Measurements from ENCODE around the gene MORF4L1. TPM values are rescaled to one million over a fixed set of nuclear protein-coding genes. Genes with fewer than 3 reads are reported as not detected.
"Not testable (repeated sequence)": the region's sequence is repeated elsewhere in the genome, so short reads cannot be mapped to it uniquely, and the experiment has no call there.

MORF4L1 gene
- polyA plus RNA-seq, 1 donor from 2014 or later, result 1,505 TPM

DNA sequence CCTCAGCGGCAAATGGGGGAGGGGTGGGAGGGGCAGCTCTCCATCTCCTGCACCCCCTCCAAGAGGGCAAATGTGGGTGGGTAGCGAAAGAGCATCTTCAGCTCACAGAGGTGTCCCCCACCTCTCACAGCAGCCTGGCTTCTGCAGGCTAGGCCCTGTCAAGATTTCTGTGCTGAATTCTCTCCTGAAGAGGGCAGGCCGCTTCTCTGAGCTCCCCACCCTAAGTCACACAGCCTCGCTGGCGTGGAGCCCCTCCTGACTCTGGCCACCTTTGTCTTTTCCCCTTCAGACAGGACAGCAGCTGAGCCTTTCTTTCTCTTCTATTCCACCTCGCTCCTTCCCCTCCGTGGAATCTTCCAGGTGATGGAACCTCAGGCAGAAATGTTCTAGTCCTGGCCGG lies 35.1 kb upstream of the MORF4L1 start:
- H3K27me3 ChIP-seq (ENCODE audit: insufficient read depth, low read depth, low read length), result no peaks in the 10 kb centered on the region
- no peaks in the 10 kb centered on the region for H3K36me3 ChIP-seq (ENCODE audit: insufficient read depth, low read length)
- H3K4me2 ChIP-seq (ENCODE audit: low read length), result no peak overlapping the region

DNA sequence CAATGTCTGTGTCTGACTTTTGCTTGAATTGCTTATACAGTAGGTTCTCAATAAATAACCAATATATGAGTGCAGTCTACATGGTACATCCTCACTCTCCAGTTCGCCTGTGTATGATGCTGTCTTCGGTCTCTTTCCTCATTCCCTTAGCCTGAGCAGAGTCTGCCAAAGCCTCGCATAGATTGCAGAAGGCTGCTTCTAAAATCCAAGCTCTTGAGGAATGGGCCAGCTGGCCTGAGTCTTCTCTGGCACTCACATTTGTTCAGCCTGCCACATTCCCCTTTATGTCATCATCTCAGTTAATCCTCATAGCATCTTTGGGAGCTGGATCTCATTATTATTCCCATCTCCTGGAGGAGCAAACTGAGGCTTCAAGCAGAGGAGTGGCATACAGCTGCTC lies 34.2 kb upstream of the MORF4L1 start:
- no peak overlapping the region for H3K27ac ChIP-seq (ENCODE audit: low read length)
- H4K20me1 ChIP-seq (ENCODE audit: insufficient read depth), result no peaks in the 10 kb centered on the region
- H3F3A ChIP-seq (ENCODE audit: insufficient read depth, low read length, poor library complexity, severe bottlenecking), result no peaks in the 10 kb centered on the region
- TF ChIP-seq SMC3 (conservative IDR thresholded peaks at IDR 0.05; ENCODE audit: poor library complexity) (no peak), POLR2AphosphoS5 (IDR thresholded peaks at IDR 0.05) (no peak), MXI1 (conservative IDR thresholded peaks at IDR 0.05; ENCODE audit: poor library complexity, severe bottlenecking) (no peak), RAD21 (conservative IDR thresholded peaks at IDR 0.05) (no peak), EZH2 (IDR thresholded peaks at IDR 0.05; ENCODE audit: borderline replicate concordance, insufficient read depth, low read length, poor library complexity, severe bottlenecking) (no peak), TAF1 (IDR thresholded peaks at IDR 0.05; ENCODE audit: low read depth) (no peak), EP300 (conservative IDR thresholded peaks at IDR 0.05; ENCODE audit: poor library complexity, severe bottlenecking) (no peak)
- TF ChIP-seq, protein P1, sequence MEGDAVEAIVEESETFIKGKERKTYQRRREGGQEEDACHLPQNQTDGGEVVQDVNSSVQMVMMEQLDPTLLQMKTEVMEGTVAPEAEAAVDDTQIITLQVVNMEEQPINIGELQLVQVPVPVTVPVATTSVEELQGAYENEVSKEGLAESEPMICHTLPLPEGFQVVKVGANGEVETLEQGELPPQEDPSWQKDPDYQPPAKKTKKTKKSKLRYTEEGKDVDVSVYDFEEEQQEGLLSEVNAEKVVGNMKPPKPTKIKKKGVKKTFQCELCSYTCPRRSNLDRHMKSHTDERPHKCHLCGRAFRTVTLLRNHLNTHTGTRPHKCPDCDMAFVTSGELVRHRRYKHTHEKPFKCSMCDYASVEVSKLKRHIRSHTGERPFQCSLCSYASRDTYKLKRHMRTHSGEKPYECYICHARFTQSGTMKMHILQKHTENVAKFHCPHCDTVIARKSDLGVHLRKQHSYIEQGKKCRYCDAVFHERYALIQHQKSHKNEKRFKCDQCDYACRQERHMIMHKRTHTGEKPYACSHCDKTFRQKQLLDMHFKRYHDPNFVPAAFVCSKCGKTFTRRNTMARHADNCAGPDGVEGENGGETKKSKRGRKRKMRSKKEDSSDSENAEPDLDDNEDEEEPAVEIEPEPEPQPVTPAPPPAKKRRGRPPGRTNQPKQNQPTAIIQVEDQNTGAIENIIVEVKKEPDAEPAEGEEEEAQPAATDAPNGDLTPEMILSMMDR (IDR thresholded peaks at IDR 0.05; ENCODE audit: poor library complexity, severe bottlenecking), result no peak
- TF ChIP-seq, protein P2, sequence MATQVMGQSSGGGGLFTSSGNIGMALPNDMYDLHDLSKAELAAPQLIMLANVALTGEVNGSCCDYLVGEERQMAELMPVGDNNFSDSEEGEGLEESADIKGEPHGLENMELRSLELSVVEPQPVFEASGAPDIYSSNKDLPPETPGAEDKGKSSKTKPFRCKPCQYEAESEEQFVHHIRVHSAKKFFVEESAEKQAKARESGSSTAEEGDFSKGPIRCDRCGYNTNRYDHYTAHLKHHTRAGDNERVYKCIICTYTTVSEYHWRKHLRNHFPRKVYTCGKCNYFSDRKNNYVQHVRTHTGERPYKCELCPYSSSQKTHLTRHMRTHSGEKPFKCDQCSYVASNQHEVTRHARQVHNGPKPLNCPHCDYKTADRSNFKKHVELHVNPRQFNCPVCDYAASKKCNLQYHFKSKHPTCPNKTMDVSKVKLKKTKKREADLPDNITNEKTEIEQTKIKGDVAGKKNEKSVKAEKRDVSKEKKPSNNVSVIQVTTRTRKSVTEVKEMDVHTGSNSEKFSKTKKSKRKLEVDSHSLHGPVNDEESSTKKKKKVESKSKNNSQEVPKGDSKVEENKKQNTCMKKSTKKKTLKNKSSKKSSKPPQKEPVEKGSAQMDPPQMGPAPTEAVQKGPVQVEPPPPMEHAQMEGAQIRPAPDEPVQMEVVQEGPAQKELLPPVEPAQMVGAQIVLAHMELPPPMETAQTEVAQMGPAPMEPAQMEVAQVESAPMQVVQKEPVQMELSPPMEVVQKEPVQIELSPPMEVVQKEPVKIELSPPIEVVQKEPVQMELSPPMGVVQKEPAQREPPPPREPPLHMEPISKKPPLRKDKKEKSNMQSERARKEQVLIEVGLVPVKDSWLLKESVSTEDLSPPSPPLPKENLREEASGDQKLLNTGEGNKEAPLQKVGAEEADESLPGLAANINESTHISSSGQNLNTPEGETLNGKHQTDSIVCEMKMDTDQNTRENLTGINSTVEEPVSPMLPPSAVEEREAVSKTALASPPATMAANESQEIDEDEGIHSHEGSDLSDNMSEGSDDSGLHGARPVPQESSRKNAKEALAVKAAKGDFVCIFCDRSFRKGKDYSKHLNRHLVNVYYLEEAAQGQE (IDR thresholded peaks at IDR 0.05; ENCODE audit: borderline replicate concordance), result no peak
- no peaks in the 10 kb centered on the region for H3K9me3 ChIP-seq (ENCODE audit: low read length)
- H3K9ac ChIP-seq (ENCODE audit: low read length), result no peak overlapping the region
- no peak overlapping the region for H2AFZ ChIP-seq (ENCODE audit: low read depth, low read length)
- H3K36me3 ChIP-seq (ENCODE audit: insufficient read depth, low read length), result no peaks in the 10 kb centered on the region
- H3K27me3 ChIP-seq (ENCODE audit: insufficient read depth, low read depth, low read length), result no peaks in the 10 kb centered on the region
- no peaks in the 10 kb centered on the region for H3K79me2 ChIP-seq (replicated peaks; ENCODE audit: insufficient read depth, low read length)
- no peak overlapping the region for H3K4me3 ChIP-seq (ENCODE audit: low read length)
- no peak overlapping the region for H3K4me2 ChIP-seq (ENCODE audit: low read length)
- H3K9me2 ChIP-seq (ENCODE audit: insufficient read depth, low read length), result no peaks in the 10 kb centered on the region

More for the DNA sequence above, 35.1 kb upstream of the MORF4L1 start:
- no peaks in the 10 kb centered on the region for H3K9me3 ChIP-seq (ENCODE audit: low read length)
- no peaks in the 10 kb centered on the region for H3F3A ChIP-seq (ENCODE audit: insufficient read depth, low read length, poor library complexity, severe bottlenecking)
- TF ChIP-seq EZH2 (IDR thresholded peaks at IDR 0.05; ENCODE audit: borderline replicate concordance, insufficient read depth, low read length, poor library complexity, severe bottlenecking), result no peak
- TF ChIP-seq RAD21 (conservative IDR thresholded peaks at IDR 0.05), result no peak
- TF ChIP-seq TAF1 (IDR thresholded peaks at IDR 0.05; ENCODE audit: low read depth), result no peak
- TF ChIP-seq POLR2AphosphoS5 (IDR thresholded peaks at IDR 0.05), result no peak
- TF ChIP-seq, protein P1 (IDR thresholded peaks at IDR 0.05; ENCODE audit: poor library complexity, severe bottlenecking), result no peak
- TF ChIP-seq, protein P2 (IDR thresholded peaks at IDR 0.05; ENCODE audit: borderline replicate concordance), result no peak
- TF ChIP-seq EP300 (conservative IDR thresholded peaks at IDR 0.05; ENCODE audit: poor library complexity, severe bottlenecking), result no peak
- no peak for TF ChIP-seq SMC3 (conservative IDR thresholded peaks at IDR 0.05; ENCODE audit: poor library complexity)
- no peak for TF ChIP-seq MXI1 (conservative IDR thresholded peaks at IDR 0.05; ENCODE audit: poor library complexity, severe bottlenecking)
- no peak overlapping the region for H3K9ac ChIP-seq (ENCODE audit: low read length)
- H3K4me3 ChIP-seq (ENCODE audit: low read length), result no peak overlapping the region
- H3K9me2 ChIP-seq (ENCODE audit: insufficient read depth, low read length), result no peaks in the 10 kb centered on the region
- no peak overlapping the region for H3K27ac ChIP-seq (ENCODE audit: low read length)
- no peak overlapping the region for H2AFZ ChIP-seq (ENCODE audit: low read depth, low read length)
- no peaks in the 10 kb centered on the region for H3K79me2 ChIP-seq (replicated peaks; ENCODE audit: insufficient read depth, low read length)
- no peaks in the 10 kb centered on the region for H4K20me1 ChIP-seq (ENCODE audit: insufficient read depth)

DNA sequence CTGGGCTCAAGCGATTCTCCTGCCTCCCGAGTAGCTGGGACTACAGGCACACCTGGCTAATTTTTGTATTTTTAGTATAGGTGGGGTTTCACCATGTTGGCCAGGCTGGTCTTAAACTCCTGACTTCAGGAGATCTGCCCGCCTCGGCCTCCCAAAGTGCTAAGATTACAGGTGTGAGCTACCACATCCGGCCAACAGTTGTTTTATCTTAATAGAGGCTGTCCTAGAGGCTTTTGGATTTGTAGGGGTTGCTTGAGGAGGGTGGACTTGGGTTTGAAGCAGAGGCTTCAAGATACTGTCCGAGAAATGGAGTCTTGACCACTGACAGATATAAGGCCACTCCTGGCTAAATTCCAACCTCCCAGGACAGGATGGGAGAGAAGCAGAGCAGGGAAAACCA lies 33.5 kb upstream of the MORF4L1 start:
- not testable (repeated sequence) for H3K27me3 ChIP-seq (ENCODE audit: insufficient read depth, low read depth, low read length); H2AFZ ChIP-seq (ENCODE audit: low read depth, low read length); H3K9me2 ChIP-seq (ENCODE audit: insufficient read depth, low read length); H3K9ac ChIP-seq (ENCODE audit: low read length); H3K4me3 ChIP-seq (ENCODE audit: low read length); H3K27ac ChIP-seq (ENCODE audit: low read length); H3K4me2 ChIP-seq (ENCODE audit: low read length); H4K20me1 ChIP-seq (ENCODE audit: insufficient read depth); H3K79me2 ChIP-seq (replicated peaks; ENCODE audit: insufficient read depth, low read length); H3K36me3 ChIP-seq (ENCODE audit: insufficient read depth, low read length); H3F3A ChIP-seq (ENCODE audit: insufficient read depth, low read length, poor library complexity, severe bottlenecking); H3K9me3 ChIP-seq (ENCODE audit: low read length)
